WERI-Rb-1 (cell line): ENCODE data around the gene KCNQ2.

Experiments
- DNase-seq: peaks from one replicate; pipeline ENCODE4 v3.0.0-alpha.2; 2020
- H3K27ac ChIP-seq: fragments of 250-450 bp; sonication (Bioruptor Pico); 2 replicates; pipeline ENCODE4 v1.5.1; 2020; ENCODE audit warnings: mild to moderate bottlenecking, moderate library complexity
- H3K27me3 ChIP-seq: fragments of 250-450 bp; sonication (Bioruptor Pico); 2 replicates; pipeline ENCODE4 v1.5.1; 2021; ENCODE audit warnings: mild to moderate bottlenecking, low read depth, moderate library complexity; ENCODE audit not compliant: insufficient read depth, severe bottlenecking
- H3K36me3 ChIP-seq: fragments of 250-450 bp; sonication (Bioruptor Pico); 2 replicates; pipeline ENCODE4 v1.5.1; 2020; ENCODE audit warnings: mild to moderate bottlenecking, moderate library complexity
- H3K4me3 ChIP-seq: 2 replicates; pipeline ENCODE4 v1.5.1; 2011; ENCODE audit warnings: low read depth, mild to moderate bottlenecking, control low read depth, low read length
- H3K9me3 ChIP-seq: fragments of 250-450 bp; sonication (Bioruptor Pico); 2 replicates; pipeline ENCODE4 v1.5.1; 2021; ENCODE audit warnings: mild to moderate bottlenecking, moderate library complexity; ENCODE audit not compliant: severe bottlenecking
- CTCF ChIP-seq: IDR thresholded peaks from 2 replicates; pipeline ENCODE4 v1.5.1; 2011; ENCODE audit warnings: low read depth, mild to moderate bottlenecking, control low read depth, inconsistent platforms, low read length

KCNQ2 gene

GRCh38 chr20:63418617-63419016 lies 53.8 kb downstream of the KCNQ2 start:
- H3K27me3 ChIP-seq: no peaks in the 10 kb centered on the region
- DNase-seq: no peak
- H3K9me3 ChIP-seq: no peaks in the 10 kb centered on the region
- H3K27ac ChIP-seq: peak overlapping the region; percentile 99
- TF ChIP-seq CTCF: no peak
- peaks cover 10% of the 10 kb centered on the region; the same call in 1 of the 2 replicates for H3K36me3 ChIP-seq
- H3K4me3 ChIP-seq: no peak overlapping the region

DNA sequence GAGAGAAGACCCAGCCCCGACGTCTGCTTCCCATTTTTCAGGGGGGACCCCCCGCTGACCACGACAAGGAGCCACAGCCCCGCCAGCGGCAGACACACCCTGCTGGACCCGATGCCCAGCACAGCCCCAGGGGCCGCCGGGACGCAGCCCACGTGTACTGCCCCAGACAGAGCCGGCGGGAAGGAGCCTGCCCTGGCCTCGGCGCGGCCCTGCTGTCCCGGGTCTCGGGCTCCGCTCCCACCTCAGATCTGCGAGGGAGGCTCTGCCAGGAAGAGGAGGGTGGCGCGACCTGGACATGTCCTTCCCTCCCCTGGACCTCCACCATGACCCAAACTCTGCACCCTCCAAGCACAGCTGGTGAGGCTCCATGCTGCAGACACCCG lies 54.7 kb downstream of the KCNQ2 start:
- Histone ChIP-seq H3K27ac (peak overlapping the region; percentile 99), H3K27me3 (no peaks in the 10 kb centered on the region), H3K4me3 (no peak overlapping the region), H3K9me3 (no peaks in the 10 kb centered on the region), H3K36me3 (peaks cover 15% of the 10 kb centered on the region)
- TF ChIP-seq CTCF: no peak
- DNase-seq: no peak

DNA sequence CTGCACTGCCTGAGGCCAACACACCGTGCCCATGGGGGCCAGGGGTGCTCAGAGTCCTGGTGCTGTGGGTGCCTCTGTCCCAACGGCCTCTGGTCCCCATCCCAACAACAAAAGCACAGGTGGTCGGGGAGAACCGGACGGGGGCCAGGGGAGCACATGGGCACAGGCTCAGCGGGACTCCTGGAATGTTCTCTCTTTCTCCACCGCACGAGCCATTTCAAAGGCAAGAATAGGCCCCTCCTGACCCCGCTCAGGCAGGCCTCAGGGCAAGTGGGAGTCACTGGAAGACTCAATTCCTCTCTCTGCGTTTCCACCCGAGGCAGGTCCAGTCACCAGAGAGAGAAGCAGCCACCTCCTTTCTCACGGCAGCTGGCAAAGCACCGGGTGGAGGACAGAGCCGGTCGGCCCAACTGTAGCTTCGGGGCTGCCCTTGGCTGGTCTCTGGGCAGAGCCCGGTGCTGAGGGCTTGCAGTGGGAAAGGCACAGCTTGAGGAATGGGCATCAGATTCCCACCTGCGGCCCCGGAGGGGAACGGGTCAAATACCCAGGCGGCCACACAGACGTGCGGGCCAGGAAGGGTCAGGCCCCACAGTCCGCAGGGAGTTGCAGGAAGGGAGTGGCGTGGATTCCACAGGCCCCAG lies 55.2 kb downstream of the KCNQ2 start:
- TF ChIP-seq CTCF: no peak
- H3K27ac ChIP-seq: peak overlapping the region; percentile 99
- peaks cover 17% of the 10 kb centered on the region for H3K36me3 ChIP-seq
- H3K27me3 ChIP-seq: no peaks in the 10 kb centered on the region
- no peak overlapping the region for H3K4me3 ChIP-seq
- no peaks in the 10 kb centered on the region for H3K9me3 ChIP-seq
- no peak for DNase-seq

DNA sequence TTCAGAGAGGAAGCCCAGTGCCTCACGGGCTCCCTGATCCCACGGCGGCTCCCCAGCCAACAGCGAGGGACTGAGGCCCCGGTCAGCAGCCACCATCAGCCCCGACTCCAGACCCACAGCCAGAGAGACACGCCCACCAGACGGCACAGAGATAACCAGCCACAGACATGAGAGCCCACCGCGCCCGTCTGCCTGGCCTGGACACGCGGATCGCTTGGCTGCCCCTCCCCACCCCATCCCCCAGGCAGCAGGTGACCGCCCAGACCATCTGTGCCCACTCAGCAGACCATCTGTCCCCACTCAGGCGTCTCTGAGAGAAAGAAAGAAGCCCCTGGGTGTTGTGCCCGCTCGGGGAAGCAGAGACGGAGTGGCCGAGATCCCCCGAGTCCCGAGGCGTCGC lies 55.8 kb downstream of the KCNQ2 start:
- no peaks in the 10 kb centered on the region for H3K9me3 ChIP-seq
- TF ChIP-seq CTCF: no peak
- peak; percentile 98 for DNase-seq
- no peaks in the 10 kb centered on the region for H3K27me3 ChIP-seq
- peak overlapping the region; percentile 22; the same call in 1 of the 2 replicates for H3K4me3 ChIP-seq
- H3K27ac ChIP-seq: peak overlapping the region; percentile 99
- H3K36me3 ChIP-seq: peaks cover 17% of the 10 kb centered on the region

DNA sequence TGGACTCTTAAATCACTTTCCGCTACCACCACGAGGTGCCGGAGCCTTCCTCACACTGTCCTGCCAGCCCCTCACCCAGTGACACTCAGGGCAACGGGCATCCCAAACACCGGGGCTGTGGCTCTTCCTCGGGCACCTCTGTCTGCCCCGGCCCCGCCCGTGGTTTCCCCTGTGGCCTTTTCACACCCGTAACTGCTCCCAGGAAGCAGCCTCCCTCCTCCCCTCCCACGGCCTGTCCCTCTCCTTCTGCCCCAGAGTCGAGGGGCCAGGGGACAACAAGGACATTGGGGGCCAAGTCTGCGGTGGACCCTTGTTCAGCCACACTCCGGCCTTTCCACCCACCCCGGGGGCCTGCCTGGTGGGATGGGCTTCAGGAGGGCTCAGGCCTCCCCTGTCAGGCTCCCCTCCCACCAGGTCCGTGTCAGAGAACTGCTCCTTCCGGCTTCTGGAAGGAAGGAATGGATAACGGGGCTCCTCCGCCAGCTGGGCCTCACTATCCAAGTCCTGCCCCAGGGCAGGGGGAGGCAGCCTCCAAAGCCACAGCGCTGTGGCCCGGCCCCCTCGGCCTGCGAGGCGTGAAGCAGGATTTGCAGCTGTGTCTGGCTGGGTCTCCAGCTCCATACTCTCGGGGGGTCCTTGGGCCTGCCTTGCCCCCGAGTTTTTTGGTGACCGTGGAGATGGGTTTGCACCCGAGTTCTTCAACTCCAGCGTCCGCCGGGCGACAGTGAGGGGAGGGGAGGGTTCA lies 56.6 kb downstream of the KCNQ2 start:
- Histone ChIP-seq H3K4me3 (no peak overlapping the region), H3K36me3 (peaks cover 20% of the 10 kb centered on the region), H3K27ac (peak overlapping the region; percentile 99), H3K9me3 (no peaks in the 10 kb centered on the region), H3K27me3 (no peaks in the 10 kb centered on the region)
- no peak for TF ChIP-seq CTCF
- peak; percentile 72 for DNase-seq
